Measurements from ENCODE around the gene RSAD1. TPM values are rescaled to one million over a fixed set of nuclear protein-coding genes. Genes with fewer than 3 reads are reported as not detected.

RSAD1 gene
- polyA plus RNA-seq, 3 donors from 2014 or later, result 50.5 to 54.2 (median 54.1) TPM

GRCh38 chr17:50480854-50481490 is 2.3 kb downstream of the RSAD1 start:
- no peak for DNase-seq
- Mint-ChIP-seq H3K4me1 (peaks cover 28 to 32% of the 10 kb centered on the region in 2 donors), H3K36me3 (peaks cover 4 to 17% (median 8%) of the 10 kb centered on the region in 3 donors), H3K27me3 (ENCODE audit: low read depth in 3 of 3) (peaks cover 0 to 11% (median 5%) of the 10 kb centered on the region in 3 donors), H3K27ac (no peak overlapping the region), H3K9me3 (peaks cover 0 to 1% (median 0%) of the 10 kb centered on the region in 6 donors), H3K4me3 (peak overlapping the region in 3 of 5 donors; percentile 38 to 87 (median 86))

- no peak for DNase-seq
- H3K27ac Mint-ChIP-seq, result no peak overlapping the region
- H3K4me1 Mint-ChIP-seq, result peaks cover 28 to 32% of the 10 kb centered on the region in 2 donors
- peaks cover 4 to 19% (median 8%) of the 10 kb centered on the region in 3 donors for H3K36me3 Mint-ChIP-seq
- peaks cover 0 to 9% (median 5%) of the 10 kb centered on the region in 3 donors for H3K27me3 Mint-ChIP-seq (ENCODE audit: low read depth in 3 of 3)
- peaks cover 0 to 1% (median 0%) of the 10 kb centered on the region in 6 donors for H3K9me3 Mint-ChIP-seq
- H3K4me3 Mint-ChIP-seq, result no peak overlapping the region
Observed at GRCh38 chr17:50481648-50482047, 3.0 kb downstream of the RSAD1 start.

- Mint-ChIP-seq H3K27ac (no peak overlapping the region), H3K4me3 (no peak overlapping the region), H3K9me3 (peaks cover 0 to 1% (median 0%) of the 10 kb centered on the region in 6 donors), H3K27me3 (ENCODE audit: low read depth in 3 of 3) (peaks cover 0 to 9% (median 5%) of the 10 kb centered on the region in 3 donors), H3K4me1 (peaks cover 28 to 32% of the 10 kb centered on the region in 2 donors), H3K36me3 (peaks cover 4 to 19% (median 8%) of the 10 kb centered on the region in 3 donors)
- DNase-seq, result no peak
Observed at GRCh38 chr17:50482110-50482509, 3.5 kb downstream of the RSAD1 start.

GRCh38 chr17:50482516-50482915 is 3.9 kb downstream of the RSAD1 start:
- H3K36me3 Mint-ChIP-seq, result peaks cover 4 to 19% (median 8%) of the 10 kb centered on the region in 3 donors
- no peak overlapping the region for H3K4me3 Mint-ChIP-seq
- peak; percentile 64 to 74 (median 65) for DNase-seq
- H3K27ac Mint-ChIP-seq, result peak overlapping the region in 4 of 6 donors; percentile 10 to 86 (median 62)
- peaks cover 0 to 9% (median 5%) of the 10 kb centered on the region in 3 donors for H3K27me3 Mint-ChIP-seq (ENCODE audit: low read depth in 3 of 3)
- H3K9me3 Mint-ChIP-seq, result peaks cover 0 to 1% (median 0%) of the 10 kb centered on the region in 6 donors
- peaks cover 28 to 32% of the 10 kb centered on the region in 2 donors for H3K4me1 Mint-ChIP-seq

- Mint-ChIP-seq H3K27me3 (ENCODE audit: low read depth in 3 of 3) (peaks cover 0 to 8% (median 5%) of the 10 kb centered on the region in 3 donors), H3K9me3 (peaks cover 0 to under 1% (median 0%) of the 10 kb centered on the region in 6 donors), H3K4me1 (peaks cover 25 to 29% of the 10 kb centered on the region in 2 donors), H3K27ac (no peak overlapping the region), H3K36me3 (peaks cover 4 to 19% (median 8%) of the 10 kb centered on the region in 3 donors), H3K4me3 (no peak overlapping the region)
- DNase-seq, result no peak
Observed at GRCh38 chr17:50483266-50483665, 4.6 kb downstream of the RSAD1 start.

GRCh38 chr17:50484386-50485155 is 5.9 kb downstream of the RSAD1 start:
- Mint-ChIP-seq H3K36me3 (peaks cover 4 to 19% (median 8%) of the 10 kb centered on the region in 3 donors), H3K4me3 (no peak overlapping the region), H3K27me3 (ENCODE audit: low read depth in 3 of 3) (peaks cover 0 to 4% (median 0%) of the 10 kb centered on the region in 3 donors), H3K9me3 (no peaks in the 10 kb centered on the region), H3K4me1 (peaks cover 18 to 20% of the 10 kb centered on the region in 2 donors), H3K27ac (peak overlapping the region in 1 of 6 donors; percentile 22)
- DNase-seq, result no peak

- peaks cover 0 to 2% (median 0%) of the 10 kb centered on the region in 3 donors for H3K27me3 Mint-ChIP-seq (ENCODE audit: low read depth in 3 of 3)
- no peak for DNase-seq
- peak overlapping the region in 1 of 6 donors; percentile 23 for H3K27ac Mint-ChIP-seq
Observed at GRCh38 chr17:50487213-50488096, 8.8 kb downstream of the RSAD1 start.

GRCh38 chr17:50488880-50489279 is 10.2 kb downstream of the RSAD1 start:
- H3K4me3 Mint-ChIP-seq, result no peak overlapping the region
- no peak for DNase-seq
- H3K27me3 Mint-ChIP-seq (ENCODE audit: low read depth in 3 of 3), result no peaks in the 10 kb centered on the region
- no peaks in the 10 kb centered on the region for H3K4me1 Mint-ChIP-seq
- peaks cover 0 to 11% (median 2%) of the 10 kb centered on the region in 3 donors for H3K36me3 Mint-ChIP-seq
- H3K9me3 Mint-ChIP-seq, result no peaks in the 10 kb centered on the region
- peak overlapping the region in 1 of 6 donors; percentile 14 for H3K27ac Mint-ChIP-seq

More at GRCh38 chr17:50487213-50488096, 8.8 kb downstream of the RSAD1 start:
- Mint-ChIP-seq H3K36me3 (peaks cover 4 to 19% (median 8%) of the 10 kb centered on the region in 3 donors), H3K4me1 (peaks cover 4% of the 10 kb centered on the region in 2 donors), H3K4me3 (no peak overlapping the region), H3K9me3 (no peaks in the 10 kb centered on the region)

- no peak overlapping the region for H3K4me3 Mint-ChIP-seq
- H3K36me3 Mint-ChIP-seq, result no peaks in the 10 kb centered on the region
- no peaks in the 10 kb centered on the region for H3K9me3 Mint-ChIP-seq
- no peaks in the 10 kb centered on the region for H3K4me1 Mint-ChIP-seq
- no peak overlapping the region for H3K27ac Mint-ChIP-seq
- peaks cover 0 to 4% (median 0%) of the 10 kb centered on the region in 3 donors for H3K27me3 Mint-ChIP-seq (ENCODE audit: low read depth in 3 of 3)
- no peak for DNase-seq
Observed at GRCh38 chr17:50491505-50491904, 12.8 kb downstream of the RSAD1 start.

- H3K27ac Mint-ChIP-seq, result no peak overlapping the region
- H3K4me3 Mint-ChIP-seq, result no peak overlapping the region
- no peaks in the 10 kb centered on the region for H3K4me1 Mint-ChIP-seq
- no peaks in the 10 kb centered on the region for H3K36me3 Mint-ChIP-seq
- no peaks in the 10 kb centered on the region for H3K9me3 Mint-ChIP-seq
- peaks cover 0 to 4% (median 0%) of the 10 kb centered on the region in 3 donors for H3K27me3 Mint-ChIP-seq (ENCODE audit: low read depth in 3 of 3)
- DNase-seq, result no peak
Observed at GRCh38 chr17:50492214-50492613, 13.6 kb downstream of the RSAD1 start.

- Mint-ChIP-seq H3K27me3 (ENCODE audit: low read depth in 3 of 3) (peaks cover 0 to 4% (median 2%) of the 10 kb centered on the region in 3 donors), H3K27ac (no peak overlapping the region), H3K36me3 (no peaks in the 10 kb centered on the region), H3K4me1 (no peaks in the 10 kb centered on the region), H3K4me3 (no peak overlapping the region), H3K9me3 (no peaks in the 10 kb centered on the region)
- no peak for DNase-seq
Observed at GRCh38 chr17:50493744-50494143, 15.1 kb downstream of the RSAD1 start.

- Mint-ChIP-seq H3K4me1 (no peaks in the 10 kb centered on the region), H3K4me3 (no peak overlapping the region), H3K27me3 (ENCODE audit: low read depth in 3 of 3) (peaks cover 0 to 4% (median 2%) of the 10 kb centered on the region in 3 donors), H3K9me3 (no peaks in the 10 kb centered on the region), H3K36me3 (no peaks in the 10 kb centered on the region), H3K27ac (no peak overlapping the region)
- no peak for DNase-seq
Observed at GRCh38 chr17:50495217-50495823, 16.7 kb downstream of the RSAD1 start.

- no peak overlapping the region for H3K27ac Mint-ChIP-seq
- H3K36me3 Mint-ChIP-seq, result no peaks in the 10 kb centered on the region
- peaks cover 0 to 4% (median 2%) of the 10 kb centered on the region in 3 donors for H3K27me3 Mint-ChIP-seq (ENCODE audit: low read depth in 3 of 3)
- H3K9me3 Mint-ChIP-seq, result no peaks in the 10 kb centered on the region
- no peak overlapping the region for H3K4me3 Mint-ChIP-seq
- H3K4me1 Mint-ChIP-seq, result no peaks in the 10 kb centered on the region
- no peak for DNase-seq
Observed at GRCh38 chr17:50495918-50496317, 17.3 kb downstream of the RSAD1 start.

Data from immature natural killer cell (primary cell).